HepG2 (cell line): ENCODE measurements around the gene SLC7A11. TPM values are rescaled to one million over a fixed set of nuclear protein-coding genes. Genes with fewer than 3 reads are reported as not detected.

Source experiments
- ATAC-seq: fragments of 200-7000 bp; cut with Tn5 transposase; 3 replicates; pipeline ENCODE4 v1.9.1; 2020; ENCODE audit warnings: mild to moderate bottlenecking, moderate library complexity
- BruUV-seq: library from RNA; stranded (reverse); fragments of 400-500 nt; replicated peaks from 2 replicates; lab custom pipeline; 2021; lab: Mats Ljungman, UMichigan
- CTCF ChIA-PET: fragments of 300-600 bp; formaldehyde crosslinking; extraction: SDS; loops from one replicate; lab custom pipeline; 2021; ENCODE audit warnings: low total read pairs, inconsistent platforms, low intra/inter-chr PET ratio; lab: Yijun Ruan, JAX
- POLR2A ChIA-PET: fragments of 350-600 bp; sonication (Branson Sonifier 250); formaldehyde crosslinking; loops from one replicate; lab custom pipeline; 2020; ENCODE audit warnings: antibody characterized with exemption, inconsistent platforms; lab: Yijun Ruan, JAX
- DNase-seq: peaks from one replicate; pipeline ENCODE4 v3.0.0-alpha.2; 2015; ENCODE audit warnings: low spot score
- FAIRE-seq: peaks from 3 replicates; lab custom pipeline; 2011; peaks lifted over from hg19 to GRCh38; lab: Jason Lieb, UNC
- H2AFZ ChIP-seq: one replicate; pipeline ENCODE4 v1.6.1; 2011; ENCODE audit warnings: low read length, inconsistent platforms
- H3K27ac ChIP-seq: fragments of 300-600 bp; 3 replicates; pipeline ENCODE4 v1.8.0; 2011; ENCODE audit warnings: mixed run types, mild to moderate bottlenecking, mixed read lengths, low read length, inconsistent platforms; ENCODE audit not compliant: insufficient read depth; ENCODE audit errors: extremely low read length
- H3K27me3 ChIP-seq, 2 experiments: fragments of 200-600 bp in 1 of 2; 2 replicates in 1 of 2; 3 replicates in 1 of 2; pipeline versions ENCODE4 v1.6.0 to v1.8.0; 2011; ENCODE audit warnings: low read length in 2 of 2, mild to moderate bottlenecking in 2 of 2, moderate library complexity in 2 of 2, inconsistent platforms in 1 of 2; ENCODE audit not compliant: insufficient read depth in 2 of 2, control insufficient read depth in 1 of 2
- H3K36me3 ChIP-seq, 2 experiments: fragments of 200-600 bp in 1 of 2; replicated peaks in 1 of 2; 2 replicates in 1 of 2; 3 replicates in 1 of 2; pipeline versions ENCODE4 v1.5.1 to v1.8.0; 2011; ENCODE audit warnings: low read length in 2 of 2, inconsistent platforms in 1 of 2; ENCODE audit not compliant: insufficient read depth in 2 of 2, control insufficient read depth in 1 of 2
- H3K4me1 ChIP-seq: 2 replicates; pipeline ENCODE4 v1.5.1; 2012; ENCODE audit warnings: low read length, inconsistent platforms; ENCODE audit not compliant: insufficient read depth
- H3K4me2 ChIP-seq: 2 replicates; pipeline ENCODE4 v1.6.0; 2011; ENCODE audit warnings: low read depth, low read length, inconsistent platforms
- H3K4me3 ChIP-seq, 3 experiments: fragments of 200-600 bp in 1 of 3; sonication (generic), shearing (Covaris generic) in 1 of 3; replicated peaks in 1 of 3; 2 replicates each; pipeline ENCODE4 v1.5.1; 2011 to 2016; ENCODE audit warnings: low read length in 3 of 3, inconsistent platforms in 2 of 3, low read depth in 2 of 3, mild to moderate bottlenecking in 2 of 3, control low read depth in 1 of 3, mixed read lengths in 1 of 3; ENCODE audit not compliant: insufficient read depth in 1 of 3
- H3K79me2 ChIP-seq: one replicate; pipeline ENCODE4 v1.6.1; 2011; ENCODE audit warnings: low read length, inconsistent platforms; ENCODE audit not compliant: insufficient read depth
- H3K9ac ChIP-seq: 2 replicates; pipeline ENCODE4 v1.6.0; 2011; ENCODE audit warnings: mild to moderate bottlenecking, low read depth, low read length, inconsistent platforms; ENCODE audit not compliant: insufficient read depth
- H3K9me3 ChIP-seq: 2 replicates; pipeline ENCODE4 v1.5.1; 2012; ENCODE audit warnings: mild to moderate bottlenecking, low read length
- H4K20me1 ChIP-seq: 2 replicates; pipeline ENCODE4 v1.6.0; 2011; ENCODE audit warnings: inconsistent platforms, mild to moderate bottlenecking, low read length, moderate library complexity; ENCODE audit not compliant: insufficient read depth
- ATF6 ChIP-seq: sonication (generic); formaldehyde crosslinking; conservative IDR thresholded peaks from 2 replicates; pipeline ENCODE4 v1.4.0; 2020; ENCODE audit warnings: missing genetic modification reagents
- DDIT3 ChIP-seq: sonication (generic); formaldehyde crosslinking; IDR thresholded peaks from 2 replicates; pipeline ENCODE4 v1.4.0; 2020; ENCODE audit warnings: mild to moderate bottlenecking, missing genetic modification reagents
- FOXO1 ChIP-seq: sonication (generic); formaldehyde crosslinking; IDR thresholded peaks from 2 replicates; pipeline ENCODE4 v1.4.0; 2020; ENCODE audit warnings: missing genetic modification reagents
- MEIS1 ChIP-seq: sonication (generic); formaldehyde crosslinking; IDR thresholded peaks from 2 replicates; pipeline ENCODE4 v1.9.0; 2021; ENCODE audit warnings: mild to moderate bottlenecking, missing genetic modification reagents, moderate library complexity, borderline replicate concordance
- MYPOP ChIP-seq: sonication (generic); formaldehyde crosslinking; IDR thresholded peaks from 2 replicates; pipeline ENCODE4 v1.8.1; 2023; ENCODE audit warnings: mild to moderate bottlenecking, moderate library complexity, missing genetic modification reagents
- STAT5B ChIP-seq: sonication (generic); formaldehyde crosslinking; IDR thresholded peaks from 2 replicates; pipeline ENCODE4 v1.4.0; 2020; ENCODE audit warnings: missing genetic modification reagents
- SUZ12 ChIP-seq: fragments of 150-350 bp; IDR thresholded peaks from 2 replicates; pipeline ENCODE4 v1.6.1; 2014; ENCODE audit warnings: low read depth, low read length
- TMF1 ChIP-seq: sonication (generic); formaldehyde crosslinking; IDR thresholded peaks from 2 replicates; pipeline ENCODE4 v1.8.1; 2022; ENCODE audit warnings: low read depth, missing genetic modification reagents
- ZC3H13 ChIP-seq: sonication (generic); formaldehyde crosslinking; IDR thresholded peaks from 2 replicates; pipeline ENCODE4 v1.8.1; 2023; ENCODE audit warnings: mild to moderate bottlenecking, missing genetic modification reagents, moderate library complexity
- ZNF281 ChIP-seq: sonication (generic); formaldehyde crosslinking; IDR thresholded peaks from 2 replicates; pipeline ENCODE4 v1.4.0; 2020; ENCODE audit warnings: missing genetic modification reagents, borderline replicate concordance
- ZSCAN12 ChIP-seq: sonication (generic); formaldehyde crosslinking; IDR thresholded peaks from 2 replicates; pipeline ENCODE4 v1.9.0; 2021; ENCODE audit warnings: mild to moderate bottlenecking, missing genetic modification reagents
- ZSCAN30 ChIP-seq: sonication (generic); formaldehyde crosslinking; IDR thresholded peaks from 2 replicates; pipeline ENCODE4 v1.5.0; 2020; ENCODE audit warnings: mild to moderate bottlenecking, missing genetic modification reagents
- WGBS: methylation state at CpG from one replicate; pipeline ENCODE4 v1.1.6; 2017; ENCODE audit warnings: low lambda C conversion rate; 5-methylcytosine and 5-hydroxymethylcytosine counted together
- in situ Hi-C: cut with HindIII; loops from 2 replicates; pipeline ENCODE4 v1.10.0; 2017; ENCODE audit warnings: low pct_unique_long_range_greater_than_20kb; ENCODE audit not compliant: extremely low pct_ligation_motif_present
- intact Hi-C: fragments of 100-400 bp; cut with micrococcal nuclease; formaldehyde crosslinking; loops from one replicate; pipeline ENCODE4 v1.10.0; 2022; ENCODE audit not compliant: unreplicated experiment
- polyA plus RNA-seq, 8 experiments: library from polyadenylated mRNA; depleted of rRNA in 3 of 8; stranded (reverse) in 7 of 8; unstranded in 1 of 8; fragments of >200 nt; fragmentation: Illumina TruSeq in 4 of 8; extraction: Trizol in 4 of 8; gene quantifications; 2 replicates each; pipeline versions ENCODE4 v1.2.1 to v1.2.3, GENCODE V29; 2011 to 2016; ENCODE audit warnings: low read depth in 4 of 8, missing spikeins in 1 of 8, mixed read lengths in 1 of 8; ENCODE audit not compliant: insufficient read depth in 1 of 8
- total RNA-seq, 5 experiments: library from RNA; depleted of rRNA; stranded (reverse); fragments of >200 nt; fragmentation: Illumina TruSeq; extraction: Trizol; gene quantifications; 2 replicates each; pipeline ENCODE4 v1.2.3, GENCODE V29; 2016; ENCODE audit warnings: low read depth in 1 of 5
- TF ChIP-seq, protein P1 (sequence below): sonication (generic); formaldehyde crosslinking; IDR thresholded peaks from 2 replicates; pipeline ENCODE4 v1.8.0; 2022; ENCODE audit warnings: mild to moderate bottlenecking, missing genetic modification reagents, borderline replicate concordance

The SLC7A11 gene
- total and polyA plus RNA-seq, 2 of the 13 experiments (the other 11 are each of a cell fraction or from before 2014, with no cell fraction given): 15.7 to 17.5 TPM

DNA sequence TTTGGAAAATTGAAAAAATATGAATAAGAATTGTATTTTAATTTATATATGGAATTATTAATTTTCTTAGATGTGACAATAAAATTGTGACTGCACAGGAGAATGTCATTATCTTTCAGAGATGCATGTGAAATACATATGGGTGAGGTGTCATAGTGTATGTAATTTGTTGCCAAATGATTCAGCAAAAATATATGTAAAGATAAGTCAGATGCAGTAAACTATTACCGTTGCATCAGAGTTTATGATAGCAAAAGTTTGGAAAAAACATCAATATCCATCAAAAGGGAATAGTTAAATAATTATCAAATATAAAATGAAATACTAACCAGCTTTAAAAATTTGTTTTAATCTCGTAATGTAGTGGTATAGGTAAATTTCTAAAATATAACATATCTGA, 10.4 kb upstream of the SLC7A11 start:
- Histone ChIP-seq H3K4me2 (no peak overlapping the region), H3K9ac (no peak overlapping the region), H3K9me3 (no peaks in the 10 kb centered on the region), H3K79me2 (no peaks in the 10 kb centered on the region), H3K4me1 (peaks cover 20% of the 10 kb centered on the region), H4K20me1 (no peaks in the 10 kb centered on the region), H3K36me3 (no peaks in the 10 kb centered on the region), H2AFZ (no peak overlapping the region), H3K4me3 (no peak overlapping the region), H3K27ac (no peak overlapping the region), H3K27me3 (peaks cover 0 to 1% of the 10 kb centered on the region in 2 experiments; a peak in 1 of 5 replicates)
- ChIA-PET POLR2A (no interaction called here), CTCF (no interaction called here)
- FAIRE-seq (no peak), ATAC-seq (no peak), DNase-seq (no peak)
- intact Hi-C loops: no loop called here
- in situ Hi-C loops: no loop called here
- no TSS peak for BruUV-seq
- 33% methylated on average over 2 of the region's 2 CpGs for WGBS
- no peak for TF ChIP-seq MYPOP (CRISPR knock-in tag)
- no peak for TF ChIP-seq FOXO1
- TF ChIP-seq ZC3H13 (CRISPR knock-in tag): no peak
- no peak for TF ChIP-seq ATF6 (CRISPR knock-in tag)
- no peak for TF ChIP-seq ZSCAN12 (CRISPR knock-in tag)
- no peak for TF ChIP-seq TMF1 (CRISPR knock-in tag)
- no peak for TF ChIP-seq ZSCAN30 (CRISPR knock-in tag)
- no peak for TF ChIP-seq DDIT3 (CRISPR knock-in tag)
- TF ChIP-seq MEIS1 (CRISPR knock-in tag): no peak
- no peak for TF ChIP-seq SUZ12
- TF ChIP-seq ZNF281 (CRISPR knock-in tag): no peak
- TF ChIP-seq, protein P1, sequence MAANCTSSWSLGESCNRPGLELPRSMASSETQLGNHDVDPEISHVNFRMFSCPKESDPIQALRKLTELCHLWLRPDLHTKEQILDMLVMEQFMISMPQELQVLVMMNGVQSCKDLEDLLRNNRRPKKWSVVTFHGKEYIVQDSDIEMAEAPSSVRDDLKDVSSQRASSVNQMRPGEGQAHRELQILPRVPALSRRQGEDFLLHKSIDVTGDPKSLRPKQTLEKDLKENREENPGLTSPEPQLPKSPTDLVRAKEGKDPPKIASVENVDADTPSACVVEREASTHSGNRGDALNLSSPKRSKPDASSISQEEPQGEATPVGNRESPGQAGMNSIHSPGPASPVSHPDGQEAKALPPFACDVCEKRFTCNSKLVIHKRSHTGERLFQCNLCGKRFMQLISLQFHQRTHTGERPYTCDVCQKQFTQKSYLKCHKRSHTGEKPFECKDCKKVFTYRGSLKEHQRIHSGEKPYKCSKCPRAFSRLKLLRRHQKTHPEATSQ: no peak
- TF ChIP-seq STAT5B (CRISPR knock-in tag): no peak
